B cell (primary cell): ENCODE data around the gene RNF4. TPM values are rescaled to one million over a fixed set of nuclear protein-coding genes. Genes with fewer than 3 reads are reported as not detected.
"Not testable (repeated sequence)": the region's sequence is repeated elsewhere in the genome, so short reads cannot be mapped to it uniquely, and the experiment has no call there.

Experiments used
- ATAC-seq: fragments of 200-7000 bp; cut with Tn5 transposase; one replicate; pipeline ENCODE4 v1.10.0; 2021; ENCODE audit warnings: low read depth, mild to moderate bottlenecking, moderate number of reproducible peaks, moderate library complexity
- CTCF ChIA-PET: fragments of 350-600 bp; sonication (Branson Sonifier 250); formaldehyde crosslinking; loops from one replicate; lab custom pipeline; 2021; ENCODE audit warnings: antibody characterized with exemption, inconsistent platforms; lab: Charles Lee
- POLR2A ChIA-PET: fragments of 350-600 bp; sonication (Branson Sonifier 250); formaldehyde crosslinking; loops from one replicate; lab custom pipeline; 2021; ENCODE audit warnings: antibody characterized with exemption; lab: Charles Lee
- DNase-seq: peaks from one replicate; pipeline ENCODE4 v3.0.0; 2013
- H2AFZ ChIP-seq: 2 replicates; pipeline ENCODE4 v1.6.1; 2012; ENCODE audit warnings: mild to moderate bottlenecking, low read depth, low read length; ENCODE audit not compliant: insufficient read depth, poor library complexity, severe bottlenecking
- H3K27ac ChIP-seq, 2 donors: 1 replicate in 1 of 2; 2 replicates in 1 of 2; pipeline ENCODE4 v1.5.1; 2012 to 2013; ENCODE audit warnings: low read length in 2 of 2, mild to moderate bottlenecking in 2 of 2, moderate library complexity in 1 of 2
- H3K27me3 ChIP-seq, 4 experiments: fragments of 200-600 bp in 1 of 4; sonication (generic) in 1 of 4; replicated peaks in 1 of 4; 1 replicate in 2 of 4; 2 replicates in 2 of 4; pipeline versions ENCODE4 v1.6.1 to v1.7.0; 2013 to 2016; ENCODE audit warnings: low read length in 3 of 4, mild to moderate bottlenecking in 2 of 4, mixed read lengths in 1 of 4, moderate library complexity in 1 of 4; ENCODE audit not compliant: insufficient read depth in 4 of 4, control insufficient read depth in 3 of 4; ENCODE audit errors: control extremely low read depth in 1 of 4
- H3K36me3 ChIP-seq, 2 experiments: replicated peaks in 1 of 2; 1 replicate in 1 of 2; 2 replicates in 1 of 2; pipeline versions ENCODE4 v1.6.1 to v1.7.1; 2013; ENCODE audit warnings: low read length in 1 of 2; ENCODE audit not compliant: insufficient read depth in 2 of 2, control insufficient read depth in 1 of 2; ENCODE audit errors: control extremely low read depth in 1 of 2, extremely low read depth in 1 of 2
- H3K4me1 ChIP-seq, 2 donors: fragments of 200-600 bp in 1 of 2; sonication (generic) in 1 of 2; 1 replicate in 1 of 2; 2 replicates in 1 of 2; pipeline versions ENCODE4 v1.5.1 to v1.6.1; 2013 to 2017; ENCODE audit warnings: low read length in 2 of 2; ENCODE audit not compliant: control insufficient read depth in 2 of 2, insufficient read depth in 2 of 2
- H3K4me2 ChIP-seq: replicated peaks from 2 replicates; pipeline ENCODE3; 2012; ENCODE audit warnings: mild to moderate bottlenecking, low read depth, low read length; ENCODE audit not compliant: poor library complexity, severe bottlenecking
- H3K4me3 ChIP-seq, 5 experiments: fragments of 200-600 bp in 1 of 5; sonication (generic) in 1 of 5; 1 replicate in 3 of 5; 2 replicates in 2 of 5; pipeline versions ENCODE4 v1.5.1 to v1.7.0; 2011 to 2016; ENCODE audit warnings: low read length in 4 of 5, mild to moderate bottlenecking in 4 of 5, low read depth in 2 of 5, control low read depth in 1 of 5, moderate library complexity in 1 of 5; ENCODE audit not compliant: insufficient read depth in 1 of 5; ENCODE audit errors: control extremely low read depth in 1 of 5, extremely low read depth in 1 of 5
- H3K79me2 ChIP-seq: fragments of 200-600 bp; sonication (generic); one replicate; pipeline ENCODE4 v1.6.0; 2016; ENCODE audit warnings: low read length; ENCODE audit not compliant: control insufficient read depth, insufficient read depth
- H3K9ac ChIP-seq: fragments of 200-600 bp; sonication (generic); 2 replicates; pipeline ENCODE4 v1.6.1; 2017; ENCODE audit warnings: mild to moderate bottlenecking, low read length, moderate library complexity
- H3K9me3 ChIP-seq, 3 donors: one replicate each; pipeline versions ENCODE4 v1.6.1 to v1.7.1; 2013; ENCODE audit warnings: low read length in 2 of 3; ENCODE audit not compliant: control insufficient read depth in 2 of 3, insufficient read depth in 1 of 3; ENCODE audit errors: control extremely low read depth in 1 of 3
- H4K20me1 ChIP-seq: 2 replicates; pipeline ENCODE4 v1.6.0; 2012; ENCODE audit warnings: mild to moderate bottlenecking, low read length; ENCODE audit not compliant: insufficient read depth, control insufficient read depth, poor library complexity, severe bottlenecking
- H3K27ac Mint-ChIP-seq: one replicate; pipeline ENCODE4 v1.8.0; 2021; ENCODE audit warnings: mixed read lengths
- H3K27me3 Mint-ChIP-seq: one replicate; pipeline ENCODE4 v1.8.0; 2021; ENCODE audit warnings: mixed read lengths
- H3K4me1 Mint-ChIP-seq: one replicate; pipeline ENCODE4 v1.8.0; 2021; ENCODE audit warnings: mixed read lengths
- H3K4me3 Mint-ChIP-seq: one replicate; pipeline ENCODE4 v1.8.0; 2021; ENCODE audit warnings: mixed read lengths
- H3K9me3 Mint-ChIP-seq: one replicate; pipeline ENCODE4 v1.8.0; 2022; ENCODE audit warnings: mixed read lengths; ENCODE audit not compliant: insufficient read depth
- EZH2 ChIP-seq: IDR thresholded peaks from 2 replicates; pipeline ENCODE4 v1.6.1; 2012; ENCODE audit warnings: borderline replicate concordance, low read depth, mild to moderate bottlenecking, moderate library complexity, low read length; ENCODE audit not compliant: insufficient read depth, poor library complexity, severe bottlenecking
- WGBS: methylation state at CpG from one replicate; pipeline ENCODE4 v1.1.5; 2013; ENCODE audit warnings: missing lambda C conversion rate; ENCODE audit not compliant: insufficient coverage; 5-methylcytosine and 5-hydroxymethylcytosine counted together
- intact Hi-C: fragments of 100-400 bp; cut with micrococcal nuclease; formaldehyde crosslinking; loops from one replicate; pipeline ENCODE4 v1.10.0; 2022
- polyA plus RNA-seq: library from polyadenylated mRNA; depleted of rRNA; stranded (reverse); fragments of >200 nt; gene quantifications from 2 replicates; pipeline ENCODE4 v1.2.3, GENCODE V29; 2012
- total RNA-seq, 2 donors: library from RNA; stranded (reverse); fragments of 120-200 nt in 1 of 2; gene quantifications; 1 replicate in 1 of 2; 2 replicates in 1 of 2; pipeline versions ENCODE4 v1.2.3 to v1.2.4, GENCODE V29; 2013 to 2022
- TF ChIP-seq, protein P1 (sequence below): fragments of 200-600 bp; IDR thresholded peaks from one replicate; pipeline ENCODE4 v1.8.0; 2022; ENCODE audit warnings: antibody characterized with exemption, mild to moderate bottlenecking

RNF4 gene
- total and polyA plus RNA-seq, 2 donors (not counting 1 experiment from before 2014, with no cell fraction given), result 61.8 to 95.2 TPM

DNA sequence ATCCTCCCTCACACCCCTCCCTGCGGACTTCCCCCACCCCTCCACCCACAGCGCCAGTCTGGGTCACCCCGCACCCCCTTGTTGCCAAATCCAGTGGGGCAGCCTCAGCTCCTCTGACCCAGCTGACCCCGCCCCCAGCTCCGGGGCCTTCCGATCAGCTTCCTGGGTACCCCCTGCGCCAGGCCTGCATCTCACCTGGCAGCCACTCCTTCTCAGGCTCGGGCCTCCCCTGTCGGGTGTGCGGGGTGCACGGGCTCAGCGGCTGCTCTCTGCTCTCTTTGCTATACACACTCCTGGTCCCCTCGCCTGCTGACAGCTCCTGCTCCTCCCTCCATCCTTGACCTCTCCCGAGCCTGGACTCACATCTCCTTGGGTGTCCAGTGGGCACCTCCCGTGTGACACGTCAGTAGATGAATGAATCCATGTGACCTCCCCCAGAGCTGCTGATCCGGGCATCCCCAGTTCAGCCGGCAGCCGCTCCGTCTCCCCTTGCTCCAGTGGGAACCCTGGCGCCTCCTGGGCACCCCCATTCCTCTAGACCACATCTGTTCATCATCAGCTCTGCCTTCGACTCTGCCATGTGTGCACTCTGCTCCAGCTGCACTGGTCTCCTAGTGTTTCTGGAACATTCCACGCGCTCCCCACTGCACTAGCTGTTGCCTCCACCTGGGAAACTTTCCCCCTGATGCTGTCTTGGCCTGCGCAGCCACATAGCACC is 40.3 kb upstream of the RNF4 start:
- POLR2A ChIA-PET, result no interaction called here

DNA sequence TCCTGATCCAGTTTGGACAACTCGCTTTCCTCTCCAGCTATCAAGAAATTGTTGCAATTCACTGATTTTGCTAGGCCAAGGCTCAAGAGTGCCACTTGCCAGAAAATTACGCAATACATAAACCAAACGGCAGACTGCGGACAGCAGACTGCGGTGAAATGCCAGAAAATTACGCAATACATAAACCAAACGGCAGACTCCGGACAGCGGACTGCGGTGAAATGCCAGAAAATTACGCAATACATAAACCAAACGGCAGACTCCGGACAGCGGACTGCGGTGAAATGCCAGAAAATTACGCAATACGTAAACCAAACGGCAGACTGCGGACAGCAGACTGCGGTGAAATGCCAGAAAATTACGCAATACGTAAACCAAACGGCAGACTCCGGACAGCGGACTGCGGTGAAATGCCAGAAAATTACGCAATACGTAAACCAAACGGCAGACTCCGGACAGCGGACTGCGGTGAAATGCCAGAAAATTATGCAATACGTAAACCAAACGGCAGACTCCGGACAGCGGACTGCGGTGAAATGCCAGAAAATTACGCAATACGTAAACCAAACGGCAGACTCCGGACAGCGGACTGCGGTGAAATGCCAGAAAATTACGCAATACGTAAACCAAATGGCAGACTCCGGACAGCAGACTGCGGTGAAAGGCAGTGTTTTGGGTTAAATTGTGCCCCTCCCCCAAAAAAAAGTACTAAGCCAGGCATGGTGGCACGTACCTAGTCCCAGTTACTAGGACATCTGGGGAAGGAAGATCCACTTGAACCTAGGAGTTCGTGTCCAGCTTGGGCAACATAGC is 38.8 kb upstream of the RNF4 start:
- H3K4me2 ChIP-seq, H3K27ac Mint-ChIP-seq, H3K4me1 Mint-ChIP-seq, ATAC-seq, H3K27me3 Mint-ChIP-seq, H3K27ac ChIP-seq, H2AFZ ChIP-seq, H4K20me1 ChIP-seq, intact Hi-C loops, DNase-seq, H3K4me3 ChIP-seq, H3K27me3 ChIP-seq, CTCF ChIA-PET, H3K9me3 Mint-ChIP-seq, H3K9ac ChIP-seq, H3K9me3 ChIP-seq, H3K36me3 ChIP-seq, H3K4me3 Mint-ChIP-seq, H3K79me2 ChIP-seq, H3K4me1 ChIP-seq: not testable (repeated sequence)
- POLR2A ChIA-PET, result interaction anchor here (0.7 kb wide), 1 partner anchor 8 kb away, joined by 5 read pairs; no protein-coding TSS in a partner anchor
- 88% methylated on average over 13 of the region's 49 CpGs for WGBS

More for the DNA sequence above, 40.3 kb upstream of the RNF4 start:
- Mint-ChIP-seq H3K4me3 (no peak overlapping the region), H3K27ac (no peak overlapping the region), H3K9me3 (no peaks in the 10 kb centered on the region), H3K27me3 (peaks cover 6% of the 10 kb centered on the region), H3K4me1 (no peaks in the 10 kb centered on the region)
- CTCF ChIA-PET, result no interaction called here
- WGBS, result 91% methylated on average over 24 of the region's 25 CpGs
- no peak overlapping the region for H2AFZ ChIP-seq
- no peaks in the 10 kb centered on the region for H3K4me1 ChIP-seq
- no peak overlapping the region for H3K27ac ChIP-seq
- H3K27me3 ChIP-seq, result peaks cover 0 to 7% (median 0%) of the 10 kb centered on the region in 4 experiments
- no peak overlapping the region for H3K4me3 ChIP-seq
- no peaks in the 10 kb centered on the region for H3K36me3 ChIP-seq
- no peak overlapping the region for H3K4me2 ChIP-seq
- TF ChIP-seq EZH2, result no peak
- TF ChIP-seq, protein P1, sequence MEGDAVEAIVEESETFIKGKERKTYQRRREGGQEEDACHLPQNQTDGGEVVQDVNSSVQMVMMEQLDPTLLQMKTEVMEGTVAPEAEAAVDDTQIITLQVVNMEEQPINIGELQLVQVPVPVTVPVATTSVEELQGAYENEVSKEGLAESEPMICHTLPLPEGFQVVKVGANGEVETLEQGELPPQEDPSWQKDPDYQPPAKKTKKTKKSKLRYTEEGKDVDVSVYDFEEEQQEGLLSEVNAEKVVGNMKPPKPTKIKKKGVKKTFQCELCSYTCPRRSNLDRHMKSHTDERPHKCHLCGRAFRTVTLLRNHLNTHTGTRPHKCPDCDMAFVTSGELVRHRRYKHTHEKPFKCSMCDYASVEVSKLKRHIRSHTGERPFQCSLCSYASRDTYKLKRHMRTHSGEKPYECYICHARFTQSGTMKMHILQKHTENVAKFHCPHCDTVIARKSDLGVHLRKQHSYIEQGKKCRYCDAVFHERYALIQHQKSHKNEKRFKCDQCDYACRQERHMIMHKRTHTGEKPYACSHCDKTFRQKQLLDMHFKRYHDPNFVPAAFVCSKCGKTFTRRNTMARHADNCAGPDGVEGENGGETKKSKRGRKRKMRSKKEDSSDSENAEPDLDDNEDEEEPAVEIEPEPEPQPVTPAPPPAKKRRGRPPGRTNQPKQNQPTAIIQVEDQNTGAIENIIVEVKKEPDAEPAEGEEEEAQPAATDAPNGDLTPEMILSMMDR, result no peak
- H3K9me3 ChIP-seq, result peaks cover 0 to 3% (median 0%) of the 10 kb centered on the region in 3 donors
- no peaks in the 10 kb centered on the region for H4K20me1 ChIP-seq
- H3K79me2 ChIP-seq, result no peaks in the 10 kb centered on the region
- no peak for DNase-seq
- intact Hi-C loops, result no loop called here
- no peak for ATAC-seq
- no peak overlapping the region for H3K9ac ChIP-seq
